Stimulated activated CD4-positive, alpha-beta T cell treated with anti-CD3 and anti-CD28 coated beads, Interleukin-4, amount 100 ng/mL, for 4 hours (primary cell): ENCODE results near the gene PIGQ.
A peak's percentile ranks its signal among the peaks of the same experiment; 100 is the strongest.

Experiments
- DNase-seq, 2 experiments: peaks; one replicate each; pipeline ENCODE4 v3.0.0-alpha.2; 2020

PIGQ gene

DNA sequence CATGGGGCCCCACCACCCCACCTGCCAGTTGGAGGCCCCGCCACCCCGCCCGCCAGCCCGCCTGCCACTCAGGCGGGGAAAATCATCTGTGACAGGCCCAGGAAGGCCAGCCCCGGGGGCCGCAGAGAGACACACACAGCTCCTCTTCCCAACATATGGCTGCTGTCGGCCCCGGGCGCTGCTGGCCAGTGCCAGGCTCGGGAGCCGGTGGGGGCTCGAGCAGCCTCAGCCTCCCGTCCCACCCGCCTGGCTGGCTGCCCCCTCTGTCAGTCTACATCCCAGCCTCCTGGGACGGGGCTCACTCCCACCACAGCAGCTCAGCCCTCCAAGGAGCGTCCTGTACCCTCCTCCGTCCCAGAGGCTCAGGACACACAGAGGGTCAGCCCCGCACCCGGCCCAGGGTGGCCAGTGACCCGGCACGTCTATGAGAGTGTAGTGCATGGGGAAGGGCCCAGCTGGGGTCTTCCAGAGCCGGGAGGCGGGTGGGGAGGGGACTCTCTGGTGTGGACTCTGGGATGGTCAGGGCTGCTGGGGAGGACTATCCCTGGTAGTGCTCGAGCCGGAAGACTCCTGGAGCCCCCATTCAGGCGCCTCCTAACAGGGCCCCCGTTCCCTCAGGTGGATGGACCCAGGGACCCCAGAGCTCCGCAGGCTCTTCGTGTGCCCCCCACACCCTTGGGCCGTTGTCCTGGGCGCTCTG, 13.1 kb upstream of the PIGQ start:
- DNase-seq: no peak

DNA sequence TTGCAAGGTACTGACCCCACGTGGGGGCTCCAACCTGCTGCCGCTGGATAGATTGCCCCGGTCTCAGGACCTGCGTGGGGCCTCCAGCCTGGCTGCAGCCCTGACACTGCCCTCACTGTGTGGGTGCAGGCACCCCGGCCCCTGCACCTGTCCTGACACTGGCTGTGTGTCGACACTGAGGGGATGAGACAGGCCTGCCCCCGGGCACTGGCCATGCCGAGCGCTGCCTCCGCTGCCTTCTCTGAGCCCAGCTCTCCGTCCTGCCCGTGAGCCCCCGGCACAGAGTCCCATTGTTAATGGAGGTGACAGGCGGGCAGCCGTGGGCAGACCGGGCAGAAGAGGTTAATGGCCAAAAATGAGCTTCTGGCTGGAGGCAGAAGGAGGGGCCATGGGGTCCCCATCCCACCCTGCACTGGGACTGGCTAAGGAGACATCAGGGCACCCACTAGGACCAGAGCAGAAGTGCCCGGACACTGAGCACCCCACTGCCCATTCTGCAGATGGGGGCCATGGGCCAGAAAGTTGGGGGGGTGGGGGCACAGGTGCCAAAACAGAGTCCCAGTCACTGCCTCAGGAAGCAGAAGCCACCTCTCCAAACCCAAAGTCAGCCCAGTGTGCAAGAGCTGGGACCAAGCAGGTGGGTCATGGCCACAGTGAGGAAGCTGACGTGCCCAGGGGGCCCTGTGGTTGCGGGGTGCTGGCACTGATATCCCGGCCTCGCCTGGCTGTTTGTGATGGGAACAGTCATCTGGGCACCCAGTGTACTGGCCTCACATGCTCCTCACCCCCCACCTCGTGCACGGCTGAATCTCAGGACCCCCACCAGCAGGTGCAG, 12.1 kb upstream of the PIGQ start:
- no peak for DNase-seq

DNA sequence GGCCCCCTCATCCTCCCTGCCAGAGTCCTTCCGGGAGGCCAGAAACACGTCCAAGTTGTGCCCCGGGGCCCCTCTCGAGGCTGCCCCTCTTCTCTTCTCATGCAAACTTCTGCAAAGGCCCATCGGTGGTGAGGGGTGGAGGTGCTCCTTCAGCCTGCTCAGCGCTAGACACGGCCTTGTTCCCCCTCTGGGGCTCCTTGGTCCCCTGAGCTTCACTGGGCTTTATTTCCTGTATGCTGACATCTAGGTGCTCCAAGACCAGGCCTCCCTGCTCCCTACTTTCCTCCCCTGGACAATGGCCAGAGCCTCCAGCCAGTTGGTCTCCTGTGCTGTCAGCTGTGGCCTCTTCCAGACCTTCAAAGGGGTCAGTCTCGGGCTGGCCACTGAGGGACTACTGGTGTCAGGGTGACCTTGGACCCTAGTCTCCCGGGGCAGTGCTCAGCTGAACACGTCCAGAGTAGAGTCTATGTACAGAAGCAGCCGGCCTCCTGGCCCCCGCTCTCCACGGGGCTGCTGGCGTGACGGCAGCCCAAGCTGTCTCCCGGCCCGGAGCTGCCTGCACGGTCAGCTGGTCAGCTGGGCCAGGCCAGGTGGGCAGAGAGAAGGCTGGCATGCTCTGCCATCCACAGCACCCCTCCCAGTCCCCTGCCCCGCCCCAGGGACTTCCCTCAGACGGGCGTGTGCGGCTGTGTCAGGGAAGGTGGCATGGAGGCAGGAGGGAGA, 11.3 kb upstream of the PIGQ start:
- DNase-seq: no peak

DNA sequence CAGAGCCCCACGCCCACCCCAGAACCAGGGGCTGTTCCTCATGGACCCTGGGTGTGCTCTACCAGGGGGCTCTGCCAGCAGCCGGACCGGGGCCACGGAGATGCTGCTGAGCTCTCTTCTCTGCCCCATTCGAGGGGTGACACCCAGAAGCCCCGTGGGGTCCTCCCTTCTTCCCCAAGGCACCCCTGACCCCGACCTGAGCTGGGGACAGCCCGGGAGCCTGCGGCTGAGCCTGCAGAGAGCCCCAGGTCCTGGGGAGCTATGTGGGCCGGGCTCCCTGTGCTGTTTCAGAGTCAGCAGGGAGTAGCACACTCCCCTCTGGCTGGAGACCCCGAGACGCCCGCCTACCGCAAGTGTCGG, 10.8 kb upstream of the PIGQ start:
- no peak for DNase-seq

DNA sequence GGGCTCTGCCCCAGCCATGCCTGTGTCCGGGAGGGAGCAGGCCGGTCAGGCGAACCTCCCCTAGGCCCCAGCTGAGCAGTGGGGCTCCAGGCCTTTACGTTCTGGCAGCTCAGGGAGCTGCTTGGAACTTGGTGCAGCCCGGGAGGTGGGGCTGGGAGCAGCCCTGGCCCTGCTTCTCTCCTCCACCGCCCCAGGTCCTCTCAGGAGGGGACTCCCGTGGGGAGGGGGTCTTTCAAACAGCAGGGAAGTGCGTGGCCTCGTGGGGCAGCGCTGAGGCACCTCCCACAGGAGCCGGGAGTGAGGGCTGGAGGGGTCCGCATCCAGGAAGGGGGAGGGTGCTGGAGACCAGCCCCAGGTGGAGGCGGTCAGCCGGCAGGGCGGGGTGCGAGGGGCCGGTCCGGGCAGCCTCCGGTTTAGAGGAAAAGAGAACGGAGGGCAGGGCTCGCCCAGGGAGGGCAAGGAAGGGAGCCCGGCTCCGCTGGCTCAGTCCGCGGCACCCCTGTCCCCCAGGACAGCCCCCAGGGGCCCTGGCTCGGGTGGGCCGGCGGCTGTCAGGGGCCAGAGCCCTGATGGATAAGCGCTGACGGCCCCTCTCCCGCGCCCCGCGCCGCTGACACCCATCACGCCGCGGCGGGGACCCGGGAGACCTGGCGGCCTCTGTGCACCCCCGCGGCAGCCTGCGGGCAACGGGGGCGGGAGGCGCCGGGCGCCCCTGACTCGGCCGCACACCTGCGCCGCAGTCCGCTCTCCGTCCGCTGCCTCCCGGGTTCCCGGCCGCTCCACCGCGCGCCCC, 10.2 kb upstream of the PIGQ start:
- no peak for DNase-seq

DNA sequence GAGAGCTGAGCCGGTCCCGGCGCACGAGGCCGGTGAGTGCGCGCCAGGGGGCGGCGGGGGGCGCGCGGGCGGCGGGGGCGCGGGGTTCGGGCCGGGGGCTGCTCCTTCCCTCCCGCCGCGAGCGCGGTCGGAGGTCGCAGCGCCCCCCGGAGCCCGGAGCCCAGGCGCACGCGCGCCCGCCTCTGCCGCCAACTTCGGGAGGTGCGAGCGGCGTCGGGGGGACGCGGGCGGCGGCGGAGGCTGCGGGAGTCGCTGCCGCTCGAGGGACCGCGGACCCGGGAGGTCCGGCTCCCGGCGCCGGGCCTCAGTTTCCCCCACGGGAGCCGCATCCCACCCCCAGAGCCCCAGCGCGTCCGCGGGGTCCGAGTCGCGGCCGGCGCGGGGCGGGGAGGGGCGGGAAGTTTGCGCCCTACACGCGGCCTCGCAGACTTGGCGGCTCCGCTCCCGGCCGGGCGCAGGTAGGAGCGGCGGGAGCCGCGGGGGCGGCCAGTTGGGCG, 9.5 kb upstream of the PIGQ start, which contains the start of gene PRR35:
Gene PRR35, plus strand, starts transcription at position 191 of the 497 bp plus-strand sequence. CDS start 2,901 bp downstream, outside the sequence.
- DNase-seq: no peak

DNA sequence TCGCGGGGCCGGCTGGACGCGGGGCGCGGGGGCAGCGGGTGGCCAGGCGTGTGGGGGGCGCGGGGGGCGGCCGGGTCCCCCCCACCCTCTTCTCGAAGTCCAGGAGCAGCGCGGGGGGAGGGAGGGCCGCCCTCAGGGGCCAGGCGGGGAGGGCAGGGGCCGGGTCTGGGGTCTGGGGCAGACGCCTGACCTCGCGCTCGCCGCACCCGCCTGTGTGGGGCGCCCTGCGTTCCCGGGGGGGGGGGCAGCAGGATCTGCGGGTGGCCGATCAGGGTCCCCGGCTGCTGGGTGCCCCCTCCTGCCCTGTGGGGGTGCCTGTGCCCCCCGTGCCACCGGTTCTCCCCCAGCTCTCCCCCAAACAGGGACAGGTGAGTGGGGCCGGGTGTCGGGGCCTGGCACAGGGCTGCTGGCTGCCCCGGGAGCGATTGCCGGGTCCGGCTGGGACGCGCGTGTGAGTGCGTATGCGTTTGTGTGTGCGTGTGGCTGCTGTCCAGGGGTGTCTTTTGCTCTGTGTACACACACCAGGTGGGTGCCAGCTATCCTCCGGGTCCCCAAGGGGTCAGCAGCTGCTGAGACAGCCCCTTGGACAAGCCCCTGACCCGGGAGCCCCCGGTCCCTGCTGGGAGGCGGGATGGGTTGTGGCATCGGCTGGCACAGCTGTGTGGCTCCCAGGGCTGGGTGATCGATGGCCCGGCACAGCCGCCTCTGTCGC, 8.9 kb upstream of the PIGQ start:
- DNase-seq: no peak

DNA sequence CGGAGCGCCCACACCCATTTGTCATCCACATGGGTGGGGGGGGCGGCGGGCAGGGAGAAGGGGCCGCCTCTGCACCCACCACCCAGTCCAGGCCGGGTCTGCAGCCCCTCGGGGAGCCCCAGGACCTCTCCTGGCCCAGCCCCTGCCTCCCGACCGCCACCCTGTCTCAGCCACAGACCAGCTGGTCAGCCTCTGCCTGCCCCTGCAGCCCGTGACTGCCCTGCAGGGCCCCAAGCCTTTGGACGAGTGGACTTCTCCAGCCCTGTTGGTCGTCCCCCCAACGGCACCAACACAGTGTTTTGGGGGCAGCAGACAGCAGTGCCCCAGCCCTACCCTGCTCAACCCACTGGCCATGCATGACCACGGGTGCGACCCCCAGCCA, 8.4 kb upstream of the PIGQ start:
- no peak for DNase-seq

DNA sequence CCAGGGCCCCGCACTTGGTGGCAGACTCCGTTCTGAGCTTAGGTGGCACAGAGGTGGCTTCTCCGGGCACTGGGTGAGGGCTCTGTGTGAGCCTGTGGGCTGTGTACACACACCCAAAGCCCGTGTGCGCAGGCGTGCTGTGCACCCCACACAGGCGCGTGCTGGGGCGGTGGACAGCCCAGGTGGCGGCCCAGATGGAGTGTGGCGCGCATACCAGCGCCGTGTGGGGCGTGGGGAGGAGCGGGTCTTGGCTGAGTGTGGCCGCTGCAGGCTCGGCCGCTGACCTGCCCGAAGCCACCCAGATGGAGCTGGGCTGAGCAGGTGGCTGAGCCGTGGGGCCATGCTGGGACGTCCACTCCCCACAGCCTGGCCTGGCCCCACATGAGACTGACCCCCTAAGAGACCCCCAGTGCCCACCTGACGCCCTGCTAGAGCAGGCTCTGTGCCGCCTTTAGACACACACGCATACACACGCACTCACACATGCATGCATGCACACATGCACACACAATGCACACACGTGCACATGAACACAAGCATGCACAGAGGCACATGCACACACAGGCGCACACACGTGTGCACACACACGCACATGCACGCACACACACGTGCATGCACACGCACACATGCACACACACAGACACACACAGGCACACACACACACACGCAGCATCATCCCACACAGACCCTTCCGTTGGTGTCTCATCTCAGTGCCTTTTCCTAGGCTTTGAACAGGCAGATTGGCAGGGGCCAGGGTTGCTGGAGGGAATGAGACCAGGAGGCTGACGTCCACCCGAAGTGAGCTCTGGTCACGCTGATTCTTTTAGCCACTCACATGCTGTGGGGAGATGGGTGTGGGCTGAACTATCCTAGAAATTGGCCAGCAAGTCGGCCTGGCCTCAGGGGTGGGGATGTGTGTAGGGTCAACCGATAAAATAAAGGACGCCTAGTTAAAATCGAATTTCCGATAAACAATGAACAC, 7.5 kb upstream of the PIGQ start:
- DNase-seq: no peak

DNA sequence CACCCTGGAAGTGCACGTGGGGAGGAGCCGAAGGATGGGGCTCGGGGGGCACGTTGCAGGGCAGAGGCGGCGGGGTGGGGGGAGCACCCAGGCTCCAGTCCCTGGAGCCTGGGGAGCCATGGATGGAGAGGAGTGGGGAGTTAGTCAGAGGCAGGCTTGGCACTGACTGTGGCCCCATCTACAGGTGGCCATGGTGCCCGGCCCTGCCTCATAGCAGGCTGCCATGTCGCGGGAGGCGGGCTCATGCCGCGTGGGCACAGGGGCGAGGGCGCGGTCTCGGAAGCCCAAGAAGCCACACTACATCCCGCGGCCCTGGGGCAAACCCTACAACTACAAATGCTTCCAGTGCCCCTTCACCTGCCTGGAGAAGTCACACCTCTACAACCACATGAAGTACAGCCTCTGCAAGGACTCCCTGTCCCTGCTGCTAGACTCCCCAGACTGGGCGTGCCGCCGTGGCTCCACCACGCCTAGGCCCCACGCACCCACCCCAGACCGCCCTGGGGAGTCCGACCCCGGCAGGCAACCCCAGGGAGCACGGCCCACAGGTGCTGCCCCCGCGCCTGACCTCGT, 6.6 kb upstream of the PIGQ start:
- DNase-seq: no peak

DNA sequence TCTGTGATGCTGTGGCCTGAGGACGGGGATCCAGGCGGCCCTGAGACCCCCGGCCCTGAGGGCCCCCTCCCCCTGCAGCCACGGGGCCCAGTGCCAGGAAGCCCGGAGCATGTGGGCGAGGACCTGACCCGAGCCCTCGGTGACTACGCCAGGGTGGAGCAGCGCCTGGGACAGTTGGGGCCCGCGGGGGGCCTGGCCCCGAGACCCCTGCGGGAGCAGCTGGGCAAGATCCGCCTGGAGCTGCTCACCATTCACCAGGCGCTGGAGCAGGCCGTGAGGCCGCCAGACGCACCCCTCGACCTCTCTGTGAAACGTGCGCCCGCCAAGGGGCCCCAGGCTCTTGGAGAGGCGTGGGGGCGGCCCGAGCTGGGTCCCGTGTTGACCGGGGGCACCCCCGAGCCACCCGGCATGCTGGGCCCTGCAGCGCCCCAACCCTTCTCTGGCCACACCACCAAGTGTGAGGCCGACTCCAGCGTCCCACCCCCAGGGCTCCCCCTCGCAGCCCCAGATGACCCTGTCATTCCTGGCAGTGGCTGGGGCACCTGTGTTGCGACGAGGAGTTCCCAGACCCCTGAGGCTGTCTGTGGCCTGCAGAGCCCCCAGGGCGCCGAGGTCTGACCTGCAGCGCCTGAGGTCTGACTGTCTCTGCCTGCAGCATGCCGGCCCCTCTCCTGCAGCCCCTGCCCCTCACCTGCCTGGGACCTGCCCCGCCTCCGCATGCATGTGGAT, 4.9 kb upstream of the PIGQ start:
- no peak for DNase-seq

DNA sequence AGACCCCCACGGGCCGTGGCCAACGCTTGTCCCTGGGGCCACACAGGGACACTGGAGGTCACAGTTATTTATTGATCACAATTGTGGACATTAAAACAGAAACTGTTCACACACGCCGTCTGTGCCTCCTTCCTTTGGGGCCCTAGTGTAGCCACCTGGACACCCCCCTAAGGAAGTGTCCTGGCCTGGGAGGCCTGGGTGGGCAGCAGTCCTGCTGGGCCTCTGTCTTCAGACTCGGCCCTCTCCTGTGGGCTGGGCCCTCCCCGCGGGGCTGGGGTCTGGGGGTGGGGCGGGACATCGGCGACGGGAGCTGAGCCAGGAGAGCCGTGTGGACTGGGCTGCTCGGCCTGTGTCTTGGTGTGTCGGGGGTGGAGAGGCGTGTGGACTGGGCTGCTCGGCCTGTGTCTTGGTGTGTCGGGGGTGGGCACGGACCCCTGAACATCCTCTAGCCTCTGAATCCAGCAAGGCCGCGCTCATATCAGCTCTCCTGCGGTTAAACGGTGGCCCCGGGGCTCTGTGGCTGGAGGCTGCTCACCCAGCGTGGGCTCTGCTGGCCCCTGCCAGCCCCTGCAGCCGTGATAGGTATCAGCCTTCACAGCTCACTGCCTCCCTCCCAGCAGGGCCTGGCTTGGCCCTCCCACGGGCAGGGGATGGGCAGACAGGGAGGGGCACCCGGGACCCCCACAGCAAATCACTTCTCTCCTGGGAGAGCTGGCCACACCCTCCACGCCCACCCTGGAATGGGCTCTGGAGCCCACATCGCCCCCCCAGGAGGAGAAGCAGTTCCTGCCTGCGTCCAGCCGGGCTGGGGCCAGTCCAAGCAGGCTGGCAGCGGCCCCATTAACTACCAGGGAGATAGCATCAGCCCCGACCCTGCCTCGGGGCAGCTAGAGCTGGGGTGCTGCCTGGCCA, 4.1 kb upstream of the PIGQ start:
- DNase-seq: no peak

DNA sequence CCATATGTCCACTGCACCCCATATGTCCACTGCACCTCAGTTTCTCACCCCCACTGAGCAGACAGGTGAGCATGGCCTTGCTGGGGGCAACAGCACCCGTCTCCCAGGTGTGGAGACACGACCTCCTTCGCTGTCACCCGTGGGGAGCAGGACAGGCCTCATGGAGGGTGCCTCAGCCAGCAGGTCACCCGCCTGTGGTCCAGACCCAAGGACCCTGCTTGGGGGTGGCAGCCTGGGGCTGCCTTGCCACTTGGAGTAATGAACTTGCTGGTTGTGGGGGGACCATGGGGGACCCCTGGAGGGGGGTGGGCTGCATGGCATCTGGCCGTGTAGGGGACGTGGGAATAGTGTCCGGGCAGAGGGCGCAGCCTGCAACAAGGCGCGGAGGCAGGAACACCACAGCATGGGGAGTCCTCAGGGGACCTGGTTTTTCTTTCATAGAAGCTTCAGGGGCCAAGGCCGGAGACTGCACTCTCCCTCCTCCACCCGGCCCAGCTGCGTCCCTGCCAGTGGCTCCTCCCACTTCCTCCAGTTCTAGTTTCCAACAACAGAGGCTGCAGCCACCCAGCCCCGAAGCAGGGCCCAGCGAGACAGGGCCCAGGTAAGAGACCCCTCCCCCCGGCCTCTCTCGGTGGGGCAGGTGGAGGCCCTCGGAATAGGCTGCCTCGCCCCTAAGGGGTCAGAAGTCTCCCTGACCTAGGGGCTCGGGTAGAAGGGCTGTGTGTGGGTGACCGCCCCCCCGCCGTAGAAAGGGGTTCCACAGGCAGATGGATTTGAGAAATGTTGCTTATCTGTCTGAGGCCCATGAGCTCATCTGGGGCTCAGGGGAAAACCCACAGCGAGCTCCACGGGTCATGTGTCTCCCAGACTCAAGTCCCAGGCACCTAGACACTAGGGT, 3.0 kb upstream of the PIGQ start, which contains the start of gene NHLRC4:
Gene NHLRC4, plus strand, starts transcription at position 531 of the 898 bp plus-strand sequence. CDS start 1,043 bp downstream, outside the sequence.
- peak; percentile 21 to 36 for DNase-seq

DNA sequence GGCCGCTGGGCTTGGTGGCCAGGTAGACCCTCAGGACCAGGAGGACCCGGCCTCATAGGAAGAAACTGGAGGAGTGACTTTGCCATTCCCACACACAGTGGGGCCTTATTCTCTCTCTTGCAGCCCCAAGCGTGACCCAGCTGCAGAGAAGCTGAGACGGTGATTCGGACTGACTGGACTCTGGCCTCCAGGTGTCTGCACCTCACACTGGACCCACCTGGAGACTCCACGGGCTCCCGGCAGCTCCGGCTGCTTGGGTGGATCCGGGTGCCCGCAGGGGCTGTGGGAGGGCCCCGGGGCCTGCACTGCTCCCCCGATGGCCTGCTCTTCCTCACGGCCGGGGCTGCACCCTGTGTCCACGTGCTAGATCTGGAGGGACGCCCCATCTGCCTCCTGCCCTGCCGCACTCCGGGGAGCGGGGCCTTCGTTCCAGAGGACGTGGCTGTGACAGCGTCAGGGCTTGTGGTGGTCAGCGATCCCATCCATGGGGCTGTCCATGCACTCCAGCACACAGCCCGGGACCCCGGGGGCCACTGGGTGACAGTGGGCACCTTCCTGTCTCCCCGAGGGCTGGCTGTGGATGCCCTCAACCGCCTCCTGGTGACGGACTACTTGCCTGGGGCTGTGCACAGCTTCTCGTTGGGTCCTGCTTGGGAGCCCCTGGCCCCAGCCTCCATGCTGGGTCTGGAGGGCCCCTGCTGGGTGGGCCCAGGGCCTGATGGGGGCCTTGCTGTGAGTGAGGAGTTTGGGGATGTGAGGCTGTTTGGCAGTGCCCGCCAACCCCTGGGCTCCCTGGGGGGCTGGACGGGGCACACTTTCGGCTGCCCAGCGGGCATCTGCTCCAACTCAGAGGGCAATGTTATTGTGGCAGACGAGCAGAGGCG, 2.2 kb upstream of the PIGQ start:
- DNase-seq: no peak

DNA sequence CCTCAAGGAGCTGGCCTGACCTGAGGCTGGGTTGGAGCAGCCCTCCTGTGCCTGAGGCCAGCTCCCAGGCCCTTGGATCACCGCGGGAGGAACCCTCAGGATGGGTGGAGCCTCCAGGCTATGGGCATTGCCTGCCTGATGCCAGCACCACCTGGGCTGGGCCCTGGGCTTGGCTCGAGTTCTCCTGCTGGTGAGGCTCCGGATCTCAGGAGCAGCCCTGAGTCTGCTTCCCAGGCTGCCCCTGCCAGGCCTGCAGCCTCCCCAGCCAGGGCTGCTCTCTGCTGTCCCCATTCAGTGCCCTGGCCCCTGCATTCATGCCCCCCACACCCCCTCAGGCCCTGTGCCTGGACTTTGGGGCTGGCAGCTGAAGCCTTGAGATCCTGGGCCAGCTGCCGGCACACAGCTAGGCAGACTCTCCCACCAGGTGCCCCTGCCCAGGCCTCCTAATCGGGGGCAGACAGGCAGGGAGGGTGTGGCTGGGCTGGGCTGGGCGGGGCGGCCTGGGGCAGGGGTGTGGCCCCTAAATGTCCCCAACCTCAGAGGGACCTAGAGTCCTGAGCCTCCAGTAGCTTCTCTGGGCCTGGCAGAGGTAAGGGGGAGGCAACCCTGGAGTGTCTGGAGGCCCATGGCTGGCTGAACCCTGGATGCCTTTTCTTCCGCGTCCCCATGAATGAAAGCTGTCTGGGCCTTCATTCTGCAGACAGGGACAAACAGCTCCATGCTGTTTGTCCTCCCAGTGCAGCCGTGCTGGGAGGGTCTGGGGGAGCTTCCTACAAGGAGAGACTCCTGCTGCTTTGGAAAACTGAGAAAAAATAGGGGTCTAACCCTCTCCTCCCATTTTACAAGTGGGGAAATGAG, 1.1 kb upstream of the PIGQ start:
- no peak for DNase-seq
